A549 (cell line): Measurements from ENCODE around the gene BCL11B. TPM values are rescaled to one million over a fixed set of nuclear protein-coding genes. Genes with fewer than 3 reads are reported as not detected.

Experiments
- ATAC-seq, 2 experiments: fragments of 200-7000 bp in 1 of 2; fragments of >200 bp in 1 of 2; cut with Nextera tagmentation in 1 of 2; cut with Tn5 transposase in 1 of 2; 3 replicates each; pipeline versions ENCODE4 v1.8.0 to v1.9.1; 2018 to 2020; ENCODE audit warnings: mild to moderate bottlenecking in 1 of 2, moderate library complexity in 1 of 2
- CTCF ChIA-PET: fragments of 300-600 bp; sonication (Branson Sonifier 250); formaldehyde crosslinking; extraction: SDS; loops from one replicate; lab custom pipeline; 2021; ENCODE audit warnings: antibody characterized with exemption, inconsistent platforms; lab: Yijun Ruan, JAX
- POLR2A ChIA-PET: fragments of 350-600 bp; formaldehyde crosslinking; extraction: SDS; loops from one replicate; lab custom pipeline; 2021; ENCODE audit warnings: antibody characterized with exemption, inconsistent platforms; lab: Yijun Ruan, JAX
- DNase-seq, 2 experiments: peaks; one replicate each; pipeline versions ENCODE4 v3.0.0 to v3.0.0-alpha.2; 2011 to 2016; ENCODE audit warnings: low read depth in 1 of 2, low spot score in 1 of 2
- FAIRE-seq: peaks from 2 replicates; lab custom pipeline; 2011; peaks lifted over from hg19 to GRCh38; lab: Jason Lieb, UNC
- H3K27ac ChIP-seq, 2 experiments: fragments of >200 bp; sonication (Bioruptor Twin); formaldehyde crosslinking; 3 replicates each; pipeline ENCODE4 v1.5.1; 2016 to 2017
- H3K4me1 ChIP-seq: fragments of >200 bp; sonication (Bioruptor Twin); formaldehyde crosslinking; 3 replicates; pipeline ENCODE4 v1.6.1; 2016
- H3K4me2 ChIP-seq: fragments of >200 bp; sonication (Bioruptor Twin); formaldehyde crosslinking; 3 replicates; pipeline ENCODE4 v1.6.1; 2016
- H3K4me3 ChIP-seq: fragments of >200 bp; sonication (Bioruptor Twin); formaldehyde crosslinking; 3 replicates; pipeline ENCODE4 v1.5.1; 2016
- H3K9me3 ChIP-seq: fragments of >200 bp; sonication (Bioruptor Twin); formaldehyde crosslinking; 3 replicates; pipeline ENCODE4 v1.6.1; 2016
- CHD2 ChIP-seq: fragments of 150-350 bp; IDR thresholded peaks from 2 replicates; pipeline ENCODE4 v1.6.1; 2014; ENCODE audit warnings: low read length; ENCODE audit not compliant: partially characterized antibody
- EHMT2 ChIP-seq: fragments of 200-600 bp; sonication (generic); IDR thresholded peaks from 2 replicates; pipeline ENCODE4 v1.6.1; 2016; ENCODE audit warnings: antibody characterized with exemption, low read depth, mild to moderate bottlenecking, moderate library complexity
- EP300 ChIP-seq, 2 experiments: fragments of >200 bp; sonication (Bioruptor Twin); formaldehyde crosslinking; IDR thresholded peaks; 2 replicates in 1 of 2; 3 replicates in 1 of 2; pipeline ENCODE4 v1.6.1; 2016 to 2017
- FOSL2 ChIP-seq, 2 experiments: fragments of 450-650 bp in 1 of 2; fragments of >200 bp in 1 of 2; sonication (Bioruptor Twin) in 1 of 2; formaldehyde crosslinking; IDR thresholded peaks; 2 replicates each; pipeline versions ENCODE4 v1.5.0 to v1.6.1; 2016 to 2020; ENCODE audit warnings: mild to moderate bottlenecking in 1 of 2, moderate library complexity in 1 of 2
- GATA3 ChIP-seq: IDR thresholded peaks from 2 replicates; pipeline ENCODE4 v1.6.1; 2012; ENCODE audit warnings: borderline replicate concordance
- HDAC2 ChIP-seq: fragments of 200-600 bp; sonication (generic); IDR thresholded peaks from 2 replicates; pipeline ENCODE4 v1.6.1; 2016
- HOXB13 ChIP-seq: fragments of 250-450 bp; sonication (Bioruptor Pico); IDR thresholded peaks from 2 replicates; pipeline ENCODE4 v1.5.0; 2020; ENCODE audit warnings: low read depth, mild to moderate bottlenecking, moderate library complexity
- HOXB5 ChIP-seq: fragments of 250-450 bp; sonication (Bioruptor Pico); IDR thresholded peaks from 2 replicates; pipeline ENCODE4 v1.5.0; 2020; ENCODE audit warnings: mild to moderate bottlenecking, moderate library complexity
- JUNB ChIP-seq: fragments of >200 bp; sonication (Bioruptor Twin); formaldehyde crosslinking; IDR thresholded peaks from 2 replicates; pipeline ENCODE4 v1.6.1; 2016
- KDM5A ChIP-seq: fragments of 200-600 bp; sonication (generic); IDR thresholded peaks from 2 replicates; pipeline ENCODE4 v1.6.1; 2016; ENCODE audit warnings: antibody characterized with exemption, mild to moderate bottlenecking
- MYC ChIP-seq: IDR thresholded peaks from 2 replicates; pipeline ENCODE4 v1.6.1; 2012; ENCODE audit warnings: mild to moderate bottlenecking, inconsistent platforms, low read length, improper control_type of control experiment, borderline replicate concordance
- NFE2L2 ChIP-seq: fragments of 150-350 bp; conservative IDR thresholded peaks from 2 replicates; pipeline ENCODE4 v1.6.1; 2014; ENCODE audit warnings: low read length
- NPAS2 ChIP-seq: fragments of 250-450 bp; sonication (Bioruptor Pico); IDR thresholded peaks from 2 replicates; pipeline ENCODE4 v1.8.0; 2022; ENCODE audit warnings: mild to moderate bottlenecking, moderate library complexity, borderline replicate concordance
- RCOR1 ChIP-seq: fragments of 150-350 bp; IDR thresholded peaks from 2 replicates; pipeline ENCODE4 v1.6.1; 2014; ENCODE audit warnings: antibody characterized with exemption, low read length, low read depth
- RFX5 ChIP-seq: fragments of 450-650 bp; IDR thresholded peaks from 2 replicates; pipeline ENCODE4 v1.7.1; 2014; ENCODE audit warnings: antibody characterized with exemption, mild to moderate bottlenecking, moderate library complexity
- SREBF2 ChIP-seq: fragments of 450-650 bp; IDR thresholded peaks from 2 replicates; pipeline ENCODE4 v1.6.1; 2014; ENCODE audit warnings: mild to moderate bottlenecking, moderate library complexity
- ZC3H11A ChIP-seq: fragments of 450-650 bp; IDR thresholded peaks from 2 replicates; pipeline ENCODE4 v1.6.1; 2014; ENCODE audit warnings: antibody characterized with exemption, mild to moderate bottlenecking
- ZSCAN20 ChIP-seq: fragments of 250-450 bp; sonication (Bioruptor Pico); IDR thresholded peaks from 2 replicates; pipeline ENCODE4 v1.8.0; 2022; ENCODE audit warnings: mild to moderate bottlenecking, moderate library complexity
- WGBS: methylation state at CpG from one replicate; pipeline ENCODE4 v1.1.6; 2017; ENCODE audit errors: missing lambda C conversion rate; 5-methylcytosine and 5-hydroxymethylcytosine counted together
- polyA plus RNA-seq, 4 experiments: library from polyadenylated mRNA; depleted of rRNA in 3 of 4; stranded (reverse); fragments of >200 nt; fragmentation: RNase III in 1 of 4; extraction: RNeasy Plus Mini Kit Qiagen cat#74134 plus additional on column Dnase treatment in 1 of 4; gene quantifications; 2 replicates in 3 of 4; 3 replicates in 1 of 4; pipeline ENCODE4 v1.2.3, GENCODE V29; 2011 to 2017
- TF ChIP-seq, protein P1 (sequence below): fragments of 200-600 bp; sonication (generic); IDR thresholded peaks from 2 replicates; pipeline ENCODE4 v1.6.1; 2016; ENCODE audit warnings: antibody characterized with exemption, mild to moderate bottlenecking, moderate library complexity
- TF ChIP-seq, protein P2 (sequence below): IDR thresholded peaks from 2 replicates; pipeline ENCODE4 v1.6.1; 2012
- TF ChIP-seq, protein P3 (sequence below): fragments of >200 bp; sonication (Bioruptor Twin); formaldehyde crosslinking; IDR thresholded peaks from 3 replicates; pipeline ENCODE4 v1.5.1; 2016
- TF ChIP-seq, protein P4 (sequence below): fragments of 450-650 bp; IDR thresholded peaks from 2 replicates; pipeline ENCODE4 v1.6.1; 2014; ENCODE audit warnings: antibody characterized with exemption

BCL11B gene
- polyA plus RNA-seq, 2 of the 4 experiments (the other 2 are of a cell fraction) = 0.43 to 0.49 TPM

DNA sequence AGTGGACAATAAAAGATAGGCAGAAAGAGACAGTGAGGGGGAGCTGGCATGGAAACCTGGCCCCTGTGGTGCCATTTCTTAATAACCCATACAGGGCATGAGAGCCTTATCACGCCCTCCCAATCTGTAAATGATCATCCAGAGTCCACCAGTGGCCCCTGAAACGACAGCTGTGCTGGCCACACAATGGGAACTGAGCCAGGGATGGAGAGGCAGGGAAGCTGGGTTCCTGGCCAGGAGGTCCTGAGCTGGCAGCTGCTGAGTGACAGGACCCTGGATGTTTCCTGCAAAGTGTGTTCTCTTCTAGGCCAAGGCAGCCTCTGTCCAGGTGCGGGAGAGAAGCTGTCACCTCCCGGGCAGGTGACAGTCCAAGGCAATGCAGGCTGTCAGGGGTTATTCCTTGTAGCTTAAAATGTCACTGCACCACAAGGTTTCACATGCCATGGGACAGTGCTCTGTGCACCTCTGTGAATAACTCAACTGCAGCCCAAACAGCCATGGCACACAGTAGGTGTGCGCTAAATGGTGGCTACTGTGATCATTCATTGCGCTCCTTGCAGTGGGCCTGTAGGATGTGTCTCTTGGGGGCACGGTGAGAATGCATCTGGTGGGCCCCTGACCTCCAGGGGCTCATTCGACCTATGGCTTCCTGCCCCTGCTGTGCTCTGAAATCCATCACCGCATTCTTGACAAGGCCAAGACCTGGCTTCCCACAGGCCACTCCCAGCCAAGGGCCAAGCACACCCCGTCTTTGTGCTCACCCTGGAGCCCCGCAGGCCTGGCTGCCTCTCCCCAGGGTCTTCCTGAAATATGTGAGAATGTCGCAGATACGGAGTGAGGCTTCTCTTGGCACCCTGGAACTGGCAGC lies 46.3 kb upstream of the BCL11B start (continued):
- TF ChIP-seq, protein P1, sequence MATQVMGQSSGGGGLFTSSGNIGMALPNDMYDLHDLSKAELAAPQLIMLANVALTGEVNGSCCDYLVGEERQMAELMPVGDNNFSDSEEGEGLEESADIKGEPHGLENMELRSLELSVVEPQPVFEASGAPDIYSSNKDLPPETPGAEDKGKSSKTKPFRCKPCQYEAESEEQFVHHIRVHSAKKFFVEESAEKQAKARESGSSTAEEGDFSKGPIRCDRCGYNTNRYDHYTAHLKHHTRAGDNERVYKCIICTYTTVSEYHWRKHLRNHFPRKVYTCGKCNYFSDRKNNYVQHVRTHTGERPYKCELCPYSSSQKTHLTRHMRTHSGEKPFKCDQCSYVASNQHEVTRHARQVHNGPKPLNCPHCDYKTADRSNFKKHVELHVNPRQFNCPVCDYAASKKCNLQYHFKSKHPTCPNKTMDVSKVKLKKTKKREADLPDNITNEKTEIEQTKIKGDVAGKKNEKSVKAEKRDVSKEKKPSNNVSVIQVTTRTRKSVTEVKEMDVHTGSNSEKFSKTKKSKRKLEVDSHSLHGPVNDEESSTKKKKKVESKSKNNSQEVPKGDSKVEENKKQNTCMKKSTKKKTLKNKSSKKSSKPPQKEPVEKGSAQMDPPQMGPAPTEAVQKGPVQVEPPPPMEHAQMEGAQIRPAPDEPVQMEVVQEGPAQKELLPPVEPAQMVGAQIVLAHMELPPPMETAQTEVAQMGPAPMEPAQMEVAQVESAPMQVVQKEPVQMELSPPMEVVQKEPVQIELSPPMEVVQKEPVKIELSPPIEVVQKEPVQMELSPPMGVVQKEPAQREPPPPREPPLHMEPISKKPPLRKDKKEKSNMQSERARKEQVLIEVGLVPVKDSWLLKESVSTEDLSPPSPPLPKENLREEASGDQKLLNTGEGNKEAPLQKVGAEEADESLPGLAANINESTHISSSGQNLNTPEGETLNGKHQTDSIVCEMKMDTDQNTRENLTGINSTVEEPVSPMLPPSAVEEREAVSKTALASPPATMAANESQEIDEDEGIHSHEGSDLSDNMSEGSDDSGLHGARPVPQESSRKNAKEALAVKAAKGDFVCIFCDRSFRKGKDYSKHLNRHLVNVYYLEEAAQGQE = no peak
- TF ChIP-seq EHMT2 = no peak
- TF ChIP-seq, protein P2, sequence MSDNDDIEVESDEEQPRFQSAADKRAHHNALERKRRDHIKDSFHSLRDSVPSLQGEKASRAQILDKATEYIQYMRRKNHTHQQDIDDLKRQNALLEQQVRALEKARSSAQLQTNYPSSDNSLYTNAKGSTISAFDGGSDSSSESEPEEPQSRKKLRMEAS = no peak
- TF ChIP-seq HOXB13 = no peak
- TF ChIP-seq NPAS2 = no peak
- TF ChIP-seq FOSL2 (IDR thresholded peaks at IDR 0.05) = no peak
- no peak for TF ChIP-seq FOSL2 (CRISPR knock-in tag; IDR thresholded peaks at IDR 0.05)

DNA sequence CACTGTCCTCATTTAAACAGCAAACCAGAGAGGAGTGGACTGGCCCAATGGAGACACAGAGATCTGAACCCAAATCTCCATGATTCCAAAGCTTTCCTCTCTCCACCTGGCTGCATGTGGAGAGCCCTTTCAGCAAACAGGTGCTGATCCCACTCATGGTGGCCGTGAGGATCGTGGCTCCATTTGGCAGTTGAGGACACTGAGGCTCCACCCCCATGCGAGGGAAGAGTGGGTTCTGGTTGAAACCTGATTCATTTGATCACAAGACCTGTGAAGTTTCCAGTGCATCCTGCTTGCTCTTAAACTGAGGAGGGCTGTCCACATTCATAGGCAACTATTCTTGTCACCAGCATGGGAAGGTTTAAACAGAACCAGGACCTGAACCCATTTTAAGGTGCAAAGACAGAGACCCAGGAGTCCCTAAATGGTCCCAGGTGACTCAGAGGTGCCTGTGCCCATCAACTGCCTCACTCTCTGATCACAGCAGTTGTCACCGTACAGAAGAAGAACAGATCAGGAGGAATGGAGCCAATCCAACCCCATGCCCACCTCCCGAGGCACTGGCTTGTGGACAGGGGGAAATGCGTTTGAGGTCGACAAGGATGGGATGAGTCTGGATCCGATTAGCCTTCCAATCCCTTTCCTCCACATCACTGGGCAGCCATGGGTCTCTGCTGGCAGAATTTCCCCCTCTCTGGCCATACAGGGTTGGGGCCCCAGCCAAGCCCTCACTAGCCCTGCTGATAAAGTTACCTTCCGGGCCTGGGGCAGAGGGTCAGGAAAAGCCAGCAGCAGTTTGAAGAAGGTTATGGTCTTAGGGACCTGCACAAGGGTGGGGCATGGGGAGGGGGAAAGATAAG lies 45.5 kb upstream of the BCL11B start:
- peaks cover 65% of the 10 kb centered on the region for H3K4me1 ChIP-seq
- WGBS = 74% methylated on average over 9 of the region's 9 CpGs
- peak overlapping the region; percentile 77 for H3K4me2 ChIP-seq
- ATAC-seq = peak in 1 of 2 experiments; percentile 3; a peak in 1 of 6 replicates
- peak overlapping the region; percentile 77 to 87 for H3K27ac ChIP-seq
- CTCF ChIA-PET = interaction anchor here (0.8 to 1.7 kb wide), 3 partner anchors 29 to 72 kb away, joined by 3 to 7 read pairs (median 3); no protein-coding TSS in a partner anchor
- TF ChIP-seq RCOR1 = no peak
- no peak for TF ChIP-seq GATA3
- TF ChIP-seq HOXB13 = no peak
- no peak for TF ChIP-seq ZC3H11A
- TF ChIP-seq NFE2L2 = no peak
- TF ChIP-seq ZSCAN20 (CRISPR knock-in tag) = no peak
- no peak for TF ChIP-seq KDM5A
- TF ChIP-seq, protein P3, sequence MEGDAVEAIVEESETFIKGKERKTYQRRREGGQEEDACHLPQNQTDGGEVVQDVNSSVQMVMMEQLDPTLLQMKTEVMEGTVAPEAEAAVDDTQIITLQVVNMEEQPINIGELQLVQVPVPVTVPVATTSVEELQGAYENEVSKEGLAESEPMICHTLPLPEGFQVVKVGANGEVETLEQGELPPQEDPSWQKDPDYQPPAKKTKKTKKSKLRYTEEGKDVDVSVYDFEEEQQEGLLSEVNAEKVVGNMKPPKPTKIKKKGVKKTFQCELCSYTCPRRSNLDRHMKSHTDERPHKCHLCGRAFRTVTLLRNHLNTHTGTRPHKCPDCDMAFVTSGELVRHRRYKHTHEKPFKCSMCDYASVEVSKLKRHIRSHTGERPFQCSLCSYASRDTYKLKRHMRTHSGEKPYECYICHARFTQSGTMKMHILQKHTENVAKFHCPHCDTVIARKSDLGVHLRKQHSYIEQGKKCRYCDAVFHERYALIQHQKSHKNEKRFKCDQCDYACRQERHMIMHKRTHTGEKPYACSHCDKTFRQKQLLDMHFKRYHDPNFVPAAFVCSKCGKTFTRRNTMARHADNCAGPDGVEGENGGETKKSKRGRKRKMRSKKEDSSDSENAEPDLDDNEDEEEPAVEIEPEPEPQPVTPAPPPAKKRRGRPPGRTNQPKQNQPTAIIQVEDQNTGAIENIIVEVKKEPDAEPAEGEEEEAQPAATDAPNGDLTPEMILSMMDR = no peak
- no peak for TF ChIP-seq CHD2
- no peak for TF ChIP-seq HOXB5 (CRISPR knock-in tag)
- TF ChIP-seq, protein P4, sequence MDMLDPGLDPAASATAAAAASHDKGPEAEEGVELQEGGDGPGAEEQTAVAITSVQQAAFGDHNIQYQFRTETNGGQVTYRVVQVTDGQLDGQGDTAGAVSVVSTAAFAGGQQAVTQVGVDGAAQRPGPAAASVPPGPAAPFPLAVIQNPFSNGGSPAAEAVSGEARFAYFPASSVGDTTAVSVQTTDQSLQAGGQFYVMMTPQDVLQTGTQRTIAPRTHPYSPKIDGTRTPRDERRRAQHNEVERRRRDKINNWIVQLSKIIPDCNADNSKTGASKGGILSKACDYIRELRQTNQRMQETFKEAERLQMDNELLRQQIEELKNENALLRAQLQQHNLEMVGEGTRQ = no peak
- TF ChIP-seq, protein P2 = no peak
- no peak for TF ChIP-seq SREBF2
- TF ChIP-seq JUNB = no peak
- TF ChIP-seq HDAC2 = no peak
- TF ChIP-seq RFX5 = no peak
- no peak for TF ChIP-seq EHMT2
- no peak for TF ChIP-seq EP300 (IDR thresholded peaks at IDR 0.05)
- TF ChIP-seq MYC = no peak
- TF ChIP-seq, all 56 proteins: peak for 0
- FAIRE-seq = no peak
- POLR2A ChIA-PET = interaction anchor here (0.6 kb wide), 1 partner anchor 76 kb away, joined by 3 read pairs; no protein-coding TSS in a partner anchor
- Histone ChIP-seq H3K4me3 (no peak overlapping the region), H3K9me3 (no peaks in the 10 kb centered on the region)
- peak in 1 of 2 experiments; percentile 17 for DNase-seq
